ENCODE measurements around the gene CFAP70.
"Not testable (repeated sequence)": the region's sequence is repeated elsewhere in the genome, so short reads cannot be mapped to it uniquely, and the experiment has no call there.

Gene CFAP70

DNA sequence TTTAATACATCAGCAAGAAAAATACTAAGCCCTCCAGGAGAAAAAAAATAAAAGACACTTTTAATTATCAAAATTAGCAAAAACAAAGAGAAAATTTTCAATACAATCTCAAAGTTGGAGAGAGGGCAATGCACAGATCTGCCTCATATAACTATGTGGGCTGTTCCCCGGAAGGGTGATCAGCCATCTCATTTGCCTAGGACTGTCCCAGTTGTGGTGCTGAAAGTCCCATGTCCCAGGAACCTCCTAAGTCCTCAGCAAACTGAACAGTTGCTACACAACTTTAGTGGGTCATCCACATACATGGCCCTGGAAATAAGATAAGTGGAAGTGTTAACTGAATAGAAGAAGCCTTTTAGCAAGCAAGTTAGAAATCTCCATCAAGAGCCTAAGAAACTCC lies 14.4 kb downstream of the CFAP70 start:
- H3K27ac ChIP-seq: no peak overlapping the region
- no peak for DNase-seq (ENCODE audit: low read depth, low spot score)

DNA sequence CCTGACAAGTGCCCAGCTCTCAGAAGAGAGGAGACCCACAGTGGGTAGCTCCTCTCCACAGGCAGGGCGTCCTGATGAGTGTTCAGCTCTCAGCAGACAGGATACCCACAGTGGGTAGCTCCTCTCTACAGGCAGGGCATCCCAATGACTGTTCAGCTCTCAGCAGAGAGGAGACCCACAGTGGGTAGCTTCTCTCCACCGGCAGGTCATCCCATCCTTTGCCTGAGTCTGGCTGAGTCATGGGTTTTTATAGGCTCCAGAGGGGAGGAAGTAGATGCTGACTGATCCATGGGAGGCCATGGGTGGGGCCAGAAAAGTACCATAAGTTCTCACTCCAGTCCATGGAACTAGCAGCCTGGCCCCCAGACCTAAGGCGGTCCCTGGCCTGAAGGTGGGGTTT lies 18.5 kb downstream of the CFAP70 start:
- H3K27ac ChIP-seq: no peak overlapping the region
- DNase-seq (ENCODE audit: low read depth, low spot score): no peak

DNA sequence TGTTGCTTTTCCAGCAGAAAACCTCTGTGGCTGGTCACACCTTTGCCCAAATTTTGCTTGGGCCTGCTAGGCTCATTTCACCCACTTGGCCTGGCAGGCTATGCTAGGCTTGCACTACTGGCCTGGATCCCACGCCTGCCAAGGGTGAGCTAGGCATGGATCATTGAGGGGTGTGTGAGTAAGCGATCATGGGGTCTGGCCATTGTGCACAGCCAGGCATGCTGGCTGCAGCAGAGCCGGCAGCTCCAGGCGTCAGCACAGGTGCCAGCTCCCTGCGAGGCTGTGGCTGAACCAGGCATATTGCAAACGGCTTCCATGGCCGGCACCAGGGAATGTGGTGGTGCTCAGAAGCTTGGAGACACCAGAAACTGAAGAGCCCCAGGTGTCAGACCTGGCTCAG lies 19.2 kb downstream of the CFAP70 start:
- no peak for DNase-seq (ENCODE audit: low read depth, low spot score)

DNA sequence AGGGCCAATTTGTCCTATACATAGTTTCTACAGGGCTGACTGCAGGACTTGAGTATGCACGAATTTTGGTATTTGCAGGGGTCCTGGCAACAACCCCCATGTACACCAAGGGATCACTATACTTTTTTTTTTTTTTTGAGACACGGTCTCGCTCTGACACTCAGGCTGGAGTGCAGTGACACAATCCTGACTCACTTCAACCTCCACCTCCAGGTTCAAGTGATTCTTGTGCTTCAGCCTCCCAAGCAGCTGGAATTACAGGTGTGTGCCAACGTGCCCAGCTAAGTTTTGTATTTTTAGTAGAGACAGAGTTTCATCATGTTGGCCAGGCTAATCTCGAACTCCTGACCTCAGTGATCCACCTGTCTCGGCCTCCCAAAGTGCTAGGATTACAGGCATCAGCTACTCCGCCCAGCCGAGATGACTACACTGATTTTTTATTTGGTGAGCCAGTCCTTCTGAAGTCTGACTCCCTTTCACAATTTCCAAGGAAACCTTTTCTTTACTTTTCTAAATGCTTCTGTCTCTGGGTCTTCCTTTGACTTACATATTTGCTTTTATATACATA lies 19.8 kb downstream of the CFAP70 start:
- DNase-seq (ENCODE audit: low read depth, low spot score): peak; percentile 22
- H3K27ac ChIP-seq: peak overlapping the region; percentile 59

More for the DNA sequence above, 19.2 kb downstream of the CFAP70 start:
- H3K27ac ChIP-seq: peak overlapping the region; percentile 59

DNA sequence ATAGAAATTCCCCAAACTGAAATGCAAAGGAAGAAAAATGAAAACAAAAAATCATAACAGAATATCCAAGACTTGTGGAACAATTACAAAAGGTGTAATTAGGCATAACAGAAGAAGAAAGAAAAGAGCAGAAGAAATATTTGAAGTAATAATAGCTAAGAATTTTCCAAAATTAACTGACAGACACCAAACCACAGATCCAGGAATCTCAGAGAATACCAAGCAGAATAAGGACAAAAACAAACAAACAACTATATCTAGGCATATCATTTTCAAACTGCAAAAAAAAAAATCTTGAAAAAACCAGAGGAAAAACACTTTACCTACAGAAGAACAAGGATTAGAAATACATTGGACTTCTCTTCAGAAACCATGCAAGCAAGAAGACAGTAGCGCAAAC lies 25.5 kb downstream of the CFAP70 start:
- DNase-seq (ENCODE audit: low read depth, low spot score): no peak
- no peak overlapping the region for H3K27ac ChIP-seq

DNA sequence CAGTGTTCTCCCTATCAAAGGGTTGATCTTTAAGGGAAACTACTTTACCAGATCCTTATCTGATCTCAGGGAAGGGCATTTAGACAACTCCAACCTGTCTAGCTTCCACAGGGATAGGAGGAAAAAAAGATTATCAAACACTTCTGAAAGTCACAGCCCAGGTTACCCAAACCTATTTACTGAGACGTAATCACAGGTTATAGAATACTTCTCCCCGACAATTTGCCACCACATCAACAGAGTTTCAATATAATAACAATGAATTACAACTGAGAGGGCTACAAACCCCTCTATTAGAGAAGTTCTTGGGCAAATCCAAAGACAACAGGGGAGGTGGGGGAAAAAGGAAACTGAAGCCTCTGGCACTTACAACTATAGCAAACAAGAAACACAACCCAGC lies 26.3 kb downstream of the CFAP70 start:
- no peak for DNase-seq (ENCODE audit: low read depth, low spot score)

DNA sequence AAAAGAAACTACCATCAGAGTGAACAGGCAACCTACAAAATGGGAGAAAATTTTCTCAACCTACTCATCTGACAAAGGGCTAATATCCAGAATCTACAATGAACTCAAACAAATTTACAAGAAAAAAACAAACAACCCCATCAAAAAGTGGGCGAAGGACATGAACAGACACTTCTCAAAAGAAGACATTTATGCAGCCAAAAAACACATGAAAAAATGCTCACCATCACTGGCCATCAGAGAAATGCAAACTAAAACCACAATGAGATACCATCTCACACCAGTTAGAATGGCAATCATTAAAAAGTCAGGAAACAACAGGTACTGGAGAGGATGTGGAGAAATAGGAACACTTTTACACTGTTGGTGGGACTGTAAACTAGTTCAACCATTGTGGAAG lies 30.1 kb downstream of the CFAP70 start:
- DNase-seq (ENCODE audit: low read depth, low spot score); H3K27ac ChIP-seq: not testable (repeated sequence)

More for the DNA sequence above, 26.3 kb downstream of the CFAP70 start:
- no peak overlapping the region for H3K27ac ChIP-seq

DNA sequence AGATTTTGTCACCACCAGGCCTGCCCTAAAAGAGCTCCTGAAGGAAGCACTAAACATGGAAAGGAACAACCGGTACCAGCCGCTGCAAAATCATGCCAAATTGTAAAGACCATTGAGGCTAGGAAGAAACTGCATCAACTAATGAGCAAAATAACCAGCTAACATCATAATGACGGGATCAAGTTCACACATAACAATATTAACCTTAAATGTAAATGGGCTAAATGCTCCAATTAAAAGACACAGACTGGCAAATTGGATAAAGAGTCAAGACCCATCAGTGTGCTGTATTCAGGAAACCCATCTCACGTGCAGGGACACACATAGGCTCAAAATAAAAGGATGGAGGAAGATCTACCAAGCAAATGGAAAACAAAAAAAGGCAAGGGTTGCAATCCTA lies 33.4 kb downstream of the CFAP70 start:
- not testable (repeated sequence) for H3K27ac ChIP-seq; DNase-seq (ENCODE audit: low read depth, low spot score)

DNA sequence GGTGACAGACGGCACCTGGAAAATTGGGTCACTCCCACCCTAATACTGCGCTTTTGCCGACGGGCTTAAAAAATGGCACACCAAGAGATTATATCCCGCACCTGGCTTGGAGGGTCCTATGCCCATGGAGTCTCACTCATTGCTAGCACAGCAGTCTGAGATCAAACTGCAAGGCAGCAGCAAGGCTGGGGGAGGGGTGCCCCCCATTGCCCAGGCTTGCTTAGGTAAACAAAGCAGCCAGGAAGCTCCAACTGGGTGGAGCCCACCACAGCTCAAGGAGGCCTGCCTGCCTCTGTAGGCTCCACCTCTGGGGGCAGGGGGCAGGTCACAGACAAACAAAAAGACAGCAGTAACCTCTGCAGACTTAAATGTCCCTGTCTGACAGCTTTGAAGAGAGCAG lies 35.1 kb downstream of the CFAP70 start:
- H3K27ac ChIP-seq; DNase-seq (ENCODE audit: low read depth, low spot score): not testable (repeated sequence)

DNA sequence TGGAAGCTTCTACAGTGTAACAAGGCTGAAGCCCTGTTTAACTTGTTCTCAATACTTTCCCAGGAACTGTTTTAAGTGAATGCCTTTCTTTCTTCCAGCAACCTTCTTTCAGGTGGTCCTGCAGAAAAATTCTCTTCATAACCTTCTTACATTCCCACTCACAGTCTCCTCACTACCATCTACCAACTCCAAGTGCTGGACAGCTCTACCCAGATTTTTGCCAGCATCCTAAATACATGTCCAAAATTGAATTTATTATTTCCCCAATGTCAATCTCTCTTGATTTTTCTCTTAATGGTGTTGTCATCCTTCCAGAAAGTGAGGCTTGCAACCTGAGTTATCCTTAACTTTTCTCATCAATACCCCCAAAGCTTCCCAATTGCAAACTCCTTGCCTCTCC lies 48.2 kb downstream of the CFAP70 start:
- H3K27ac ChIP-seq: no peak overlapping the region
- no peak for DNase-seq (ENCODE audit: low read depth, low spot score)

DNA sequence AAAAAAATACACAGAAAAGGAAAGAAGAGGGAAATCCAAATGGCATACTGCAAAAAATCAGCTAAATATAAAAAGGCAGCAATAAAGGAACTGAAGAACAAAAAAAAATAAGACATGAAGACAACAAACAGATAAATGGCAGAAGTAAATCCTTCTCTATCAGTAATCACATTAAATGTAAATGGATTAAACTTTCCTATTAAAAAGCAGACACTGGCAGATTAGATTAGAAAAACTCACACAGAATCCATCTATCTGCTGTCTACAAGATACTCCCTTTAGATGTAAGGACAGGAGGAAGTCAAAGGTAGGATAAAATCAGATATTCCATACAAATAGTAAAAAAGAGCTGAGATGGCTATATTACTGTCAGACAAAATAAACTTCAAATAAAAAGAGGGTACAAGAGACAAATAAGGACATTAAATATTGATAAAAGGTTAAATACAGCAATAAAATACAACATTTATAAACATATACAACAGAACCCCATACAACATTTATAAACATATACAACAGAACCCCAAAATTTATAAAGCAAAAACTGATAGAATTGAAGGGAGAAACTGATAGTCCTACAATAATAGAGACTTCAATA lies 51.4 kb downstream of the CFAP70 start:
- DNase-seq (ENCODE audit: low read depth, low spot score): no peak
- no peak overlapping the region for H3K27ac ChIP-seq

DNA sequence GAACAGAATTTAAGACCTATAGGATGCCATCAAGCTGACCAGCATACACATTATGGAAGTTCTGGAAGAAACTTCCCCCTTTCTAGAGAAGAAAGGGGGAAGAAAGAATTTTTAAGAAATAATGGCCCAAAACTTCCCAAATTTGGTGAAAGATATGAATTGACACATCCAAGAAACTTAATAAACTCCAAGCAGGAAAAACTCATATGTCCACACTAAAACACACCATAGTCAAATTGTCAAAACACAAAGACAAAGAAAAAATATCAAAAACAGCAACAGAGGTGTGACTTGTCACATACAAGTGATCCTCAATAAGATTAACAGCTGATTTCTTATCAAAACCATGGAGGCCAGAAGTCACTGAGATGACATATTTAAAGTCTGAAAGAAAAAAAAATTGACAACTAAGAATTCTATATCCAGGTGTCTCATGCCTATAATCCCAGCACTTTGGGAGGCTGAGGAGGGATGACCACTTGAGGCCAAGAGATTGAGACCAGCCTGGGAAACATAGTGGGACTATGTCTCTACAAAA lies 52.4 kb downstream of the CFAP70 start:
- no peak for DNase-seq (ENCODE audit: low read depth, low spot score)
- no peak overlapping the region for H3K27ac ChIP-seq

DNA sequence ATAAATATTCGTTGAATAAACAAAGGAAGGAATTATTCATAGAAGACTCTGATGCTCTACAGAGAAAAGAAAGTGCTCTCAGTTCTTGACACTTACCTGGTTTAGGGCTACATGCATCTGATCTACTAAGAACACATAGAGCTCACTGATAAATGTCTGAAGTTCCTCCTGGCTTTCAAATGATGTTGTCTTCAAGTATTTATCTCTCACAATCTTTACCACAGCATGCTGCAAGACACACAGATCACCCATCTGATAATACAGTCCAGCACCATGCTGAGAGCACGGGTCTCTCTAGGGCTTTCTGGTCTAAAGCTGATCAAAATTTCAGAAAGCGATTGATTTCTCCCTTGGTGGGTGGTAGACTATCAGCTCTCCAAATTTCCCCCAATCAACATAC lies 61.7 kb downstream of the CFAP70 start:
- no peak for DNase-seq (ENCODE audit: low read depth, low spot score)
- no peak overlapping the region for H3K27ac ChIP-seq

DNA sequence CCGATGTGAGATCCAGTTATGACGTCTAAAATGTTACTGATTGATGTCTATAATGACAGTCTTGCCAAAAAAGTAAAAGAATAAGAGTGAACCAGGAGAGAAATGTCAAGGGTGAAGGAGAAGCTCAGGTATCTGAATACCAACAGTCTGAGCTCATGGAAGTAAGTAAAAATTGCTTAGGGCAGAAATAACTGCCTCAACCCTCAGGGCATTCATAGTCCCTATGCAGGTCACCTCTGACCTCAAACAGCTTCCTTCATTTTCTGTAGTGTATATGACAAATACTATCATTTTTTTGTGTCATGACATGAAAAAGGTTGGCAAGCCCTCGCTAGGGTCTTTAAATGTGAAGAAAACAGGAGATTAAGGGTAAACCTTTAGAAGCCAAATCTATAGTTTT lies 65.2 kb downstream of the CFAP70 start:
- no peak overlapping the region for H3K27ac ChIP-seq
- no peak for DNase-seq (ENCODE audit: low read depth, low spot score)

DNA sequence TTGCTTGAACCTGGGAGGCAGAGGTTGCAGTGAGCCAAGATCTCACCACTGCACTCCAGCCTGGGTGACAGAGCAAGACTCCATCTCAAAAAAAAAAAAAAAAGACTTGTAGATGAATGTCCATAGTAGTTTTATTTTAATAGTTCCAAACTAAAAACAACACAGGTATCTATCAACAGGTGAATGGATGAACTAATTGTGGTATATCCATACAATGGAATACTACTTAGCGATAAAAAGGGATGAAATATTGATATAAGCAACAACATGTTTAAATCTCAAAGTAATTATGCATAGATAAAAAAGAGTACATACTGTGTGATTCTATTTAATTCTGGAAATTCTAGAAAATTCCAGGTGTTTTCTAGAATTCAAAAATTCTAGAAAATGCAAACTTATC lies 68.7 kb downstream of the CFAP70 start:
- DNase-seq (ENCODE audit: low read depth, low spot score): no peak

DNA sequence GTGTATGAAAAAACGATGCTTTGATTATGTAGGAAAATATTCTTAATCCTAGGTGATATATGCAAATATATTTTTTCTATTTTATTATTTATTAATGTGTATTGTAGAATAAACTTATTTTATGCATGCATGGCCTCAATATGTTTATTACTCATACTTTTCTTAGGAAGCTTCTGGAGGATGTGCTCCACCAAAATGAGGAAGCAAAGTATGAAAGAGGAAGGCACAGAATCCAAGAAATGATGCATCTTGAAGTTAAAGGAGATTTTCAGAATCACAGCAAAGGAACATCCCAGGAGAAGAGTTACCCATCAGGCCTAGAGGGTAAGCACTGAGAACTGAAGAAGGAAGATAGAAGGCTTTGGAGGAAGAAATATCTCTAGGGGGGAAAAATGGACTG lies 71.2 kb downstream of the CFAP70 start:
- DNase-seq (ENCODE audit: low read depth, low spot score): no peak
- H3K27ac ChIP-seq: no peak overlapping the region

More for the DNA sequence above, 68.7 kb downstream of the CFAP70 start:
- H3K27ac ChIP-seq: no peak overlapping the region

DNA sequence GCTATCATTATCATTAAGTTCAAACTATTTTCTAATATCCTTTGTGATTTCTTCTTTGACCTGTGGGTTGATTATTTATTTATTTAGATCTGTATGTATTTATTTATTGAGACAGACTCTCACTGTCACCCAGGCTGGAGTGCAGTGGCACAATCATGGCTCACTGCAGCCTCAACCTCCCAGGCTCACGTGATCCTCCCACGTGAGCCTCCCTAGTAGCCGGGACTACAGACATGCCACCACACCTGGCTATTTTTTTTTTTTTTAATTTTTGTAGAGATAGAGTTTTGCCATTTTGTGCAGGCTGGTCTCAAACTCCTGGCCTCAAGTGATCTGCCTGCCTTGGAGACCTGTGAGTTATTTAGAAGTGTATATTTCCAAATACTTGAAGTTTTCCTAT lies 77.6 kb downstream of the CFAP70 start:
- DNase-seq (ENCODE audit: low read depth, low spot score): no peak
- H3K27ac ChIP-seq: no peak overlapping the region

DNA sequence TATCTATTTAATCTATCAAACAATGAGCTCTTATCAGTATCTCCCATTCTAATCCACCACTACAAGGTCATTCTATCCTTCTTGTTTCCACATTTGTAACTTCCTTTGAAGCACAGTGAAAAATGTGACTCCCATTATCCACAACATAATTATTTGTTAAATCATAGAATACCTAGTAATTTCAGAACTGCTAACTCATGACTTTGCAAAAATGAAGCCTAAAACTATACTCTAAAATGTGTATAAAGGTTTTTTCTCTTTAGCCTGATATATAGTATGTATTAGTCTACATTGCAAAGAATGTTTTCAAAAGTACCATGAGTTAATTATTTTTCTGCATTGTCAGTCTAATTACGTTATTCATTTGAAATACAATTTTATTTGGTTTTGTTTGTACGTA lies 94.2 kb downstream of the CFAP70 start:
- DNase-seq (ENCODE audit: low read depth, low spot score): no peak
- peak overlapping the region; percentile 87 for H3K27ac ChIP-seq

DNA sequence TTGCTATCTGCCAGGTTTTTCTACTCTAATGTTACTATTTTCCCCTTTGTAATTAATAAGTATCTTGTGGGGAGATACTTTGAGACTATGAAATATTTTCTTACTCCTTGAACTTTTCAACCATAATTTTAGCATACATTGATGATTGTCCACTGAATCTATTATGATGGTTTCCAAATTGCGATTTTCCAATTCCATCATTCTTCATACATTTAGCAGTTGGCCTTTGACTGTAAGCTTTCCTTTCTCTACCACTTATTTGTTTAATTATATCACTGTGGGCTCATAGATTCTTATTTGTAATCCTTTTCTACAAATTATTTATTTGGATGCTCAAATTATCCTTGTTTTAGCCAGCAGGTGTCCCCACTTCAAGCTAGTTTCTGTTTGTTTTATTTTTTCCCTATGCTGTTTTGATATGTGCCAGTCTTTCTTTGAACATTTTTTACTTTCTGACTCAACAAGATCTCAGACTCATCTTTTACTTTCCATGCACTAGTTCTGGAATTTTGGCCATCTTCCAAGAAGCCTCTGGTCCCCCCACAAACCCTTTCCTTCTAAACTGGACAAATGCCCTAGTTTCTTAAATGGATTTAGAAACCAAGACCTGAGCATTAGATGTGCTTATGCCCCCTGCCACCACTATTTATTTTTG lies 94.8 kb downstream of the CFAP70 start:
- no peak for DNase-seq (ENCODE audit: low read depth, low spot score)

DNA sequence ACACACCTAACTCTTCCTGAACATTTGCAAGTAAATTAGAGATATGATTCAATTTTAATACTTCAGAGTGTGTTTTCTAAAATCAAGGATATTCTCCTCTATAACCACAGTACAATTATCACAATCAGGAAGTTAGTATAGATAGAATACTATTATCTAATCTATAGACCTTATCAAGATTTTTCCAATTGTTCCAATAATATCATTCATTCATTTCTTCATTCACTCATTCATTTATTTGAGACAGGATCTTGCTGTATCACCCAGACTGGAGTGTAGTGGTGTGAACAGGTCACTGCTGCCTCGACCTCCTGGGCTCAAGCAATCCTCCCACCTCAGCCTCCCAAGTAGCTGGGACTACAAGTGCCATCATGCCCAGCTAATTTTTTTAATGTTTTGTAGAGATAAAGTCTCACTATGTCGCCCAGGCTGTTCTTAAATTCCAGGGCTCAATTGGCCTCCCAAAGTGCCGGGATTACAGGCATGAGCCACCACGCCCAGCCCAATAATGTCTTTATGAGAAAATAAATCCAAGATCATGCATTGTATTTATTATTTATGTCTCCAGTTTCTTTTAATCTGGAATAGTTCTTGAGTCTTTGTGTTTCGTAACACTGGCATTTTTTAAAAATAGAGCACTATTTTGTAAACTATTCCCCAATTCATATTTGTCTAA lies 95.6 kb downstream of the CFAP70 start:
- peak overlapping the region; percentile 87 for H3K27ac ChIP-seq
- DNase-seq (ENCODE audit: low read depth, low spot score): no peak

More for the DNA sequence above, 94.8 kb downstream of the CFAP70 start:
- peak overlapping the region; percentile 87 for H3K27ac ChIP-seq

DNA sequence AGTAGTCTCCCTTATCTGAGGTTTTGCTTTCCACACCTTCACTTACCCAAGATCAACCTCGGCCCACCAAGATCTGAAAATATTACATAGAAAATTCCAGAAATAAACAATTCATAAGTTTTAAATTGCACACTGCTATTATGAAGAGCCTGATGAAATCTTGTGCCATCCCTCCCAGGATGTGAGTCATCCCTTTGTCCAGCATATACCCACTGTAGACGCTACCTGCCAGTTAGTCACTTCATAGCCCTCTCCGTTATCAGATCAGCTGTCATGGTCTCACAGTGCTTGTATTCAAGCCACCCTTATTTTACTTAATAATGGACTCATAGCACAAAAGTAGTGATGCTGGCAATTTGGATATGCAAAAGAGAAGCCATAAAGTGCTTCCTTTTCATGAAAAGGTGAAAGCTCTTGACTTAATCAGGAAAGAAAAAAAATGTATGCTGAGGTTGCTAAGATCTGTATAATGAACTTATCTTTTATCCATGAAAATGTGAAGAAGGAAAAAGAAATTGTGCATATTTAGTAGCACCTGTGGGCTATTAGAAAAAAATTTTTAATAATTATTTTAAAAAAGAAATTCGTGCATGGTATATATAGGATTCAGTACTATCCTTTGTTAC lies 96.4 kb downstream of the CFAP70 start:
- peak; percentile 76 for DNase-seq (ENCODE audit: low read depth, low spot score)
- H3K27ac ChIP-seq: peak overlapping the region; percentile 87
